ENCODE data around the gene PEX11A.

DNA sequence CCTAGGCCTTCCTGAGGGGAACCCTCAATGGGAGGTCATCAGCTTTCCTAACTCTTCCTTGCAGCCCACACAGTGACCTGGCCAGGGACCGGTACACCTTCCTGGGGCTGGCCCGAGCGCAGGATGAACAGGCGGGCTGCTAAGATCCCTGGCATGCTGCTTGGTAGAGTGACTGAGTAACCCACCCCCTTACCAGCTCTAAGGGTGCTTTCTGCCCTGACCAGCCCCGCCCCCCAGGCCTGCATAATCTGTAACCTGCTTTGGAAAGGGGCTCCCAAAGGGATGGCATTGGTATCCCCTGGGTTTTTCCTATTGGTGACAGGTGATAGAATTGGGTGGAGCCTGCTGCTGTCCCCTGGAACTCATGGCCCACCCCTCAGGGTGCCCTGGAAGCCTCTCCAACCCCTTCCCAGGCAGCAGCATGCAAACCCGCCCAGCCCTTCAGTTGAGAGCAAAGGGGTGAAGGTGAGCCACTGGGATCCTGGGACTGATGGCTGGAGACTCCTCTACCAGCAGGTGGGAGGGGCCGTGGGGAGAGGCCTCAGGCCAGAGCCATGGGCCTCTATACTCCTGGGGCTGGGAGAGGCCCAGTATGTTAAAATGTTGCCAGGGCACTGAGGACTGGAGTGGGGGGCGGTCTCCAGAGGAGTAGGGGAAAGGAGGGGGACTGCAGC is 24.2 kb downstream of the PEX11A start:
- TF ChIP-seq, protein P1, sequence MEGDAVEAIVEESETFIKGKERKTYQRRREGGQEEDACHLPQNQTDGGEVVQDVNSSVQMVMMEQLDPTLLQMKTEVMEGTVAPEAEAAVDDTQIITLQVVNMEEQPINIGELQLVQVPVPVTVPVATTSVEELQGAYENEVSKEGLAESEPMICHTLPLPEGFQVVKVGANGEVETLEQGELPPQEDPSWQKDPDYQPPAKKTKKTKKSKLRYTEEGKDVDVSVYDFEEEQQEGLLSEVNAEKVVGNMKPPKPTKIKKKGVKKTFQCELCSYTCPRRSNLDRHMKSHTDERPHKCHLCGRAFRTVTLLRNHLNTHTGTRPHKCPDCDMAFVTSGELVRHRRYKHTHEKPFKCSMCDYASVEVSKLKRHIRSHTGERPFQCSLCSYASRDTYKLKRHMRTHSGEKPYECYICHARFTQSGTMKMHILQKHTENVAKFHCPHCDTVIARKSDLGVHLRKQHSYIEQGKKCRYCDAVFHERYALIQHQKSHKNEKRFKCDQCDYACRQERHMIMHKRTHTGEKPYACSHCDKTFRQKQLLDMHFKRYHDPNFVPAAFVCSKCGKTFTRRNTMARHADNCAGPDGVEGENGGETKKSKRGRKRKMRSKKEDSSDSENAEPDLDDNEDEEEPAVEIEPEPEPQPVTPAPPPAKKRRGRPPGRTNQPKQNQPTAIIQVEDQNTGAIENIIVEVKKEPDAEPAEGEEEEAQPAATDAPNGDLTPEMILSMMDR (IDR thresholded peaks at IDR 0.05): no peak
- no peak for TF ChIP-seq POLR2AphosphoS5 (IDR thresholded peaks at IDR 0.05; ENCODE audit: low read depth, low read length)

Data from Panc1 (cell line).